GM19043 (cell line): ENCODE data around the gene MICAL2.
A peak's percentile ranks its signal among the peaks of the same experiment; 100 is the strongest.

Experiments used
- ATAC-seq: cut with Tn5 transposase; IDR thresholded peaks from one replicate; pipeline ENCODE4 v1.9.1; 2021; ENCODE audit warnings: low read depth; ENCODE audit not compliant: unreplicated experiment

The MICAL2 gene

GRCh38 chr11:12094872-12095800 lies 15.3 kb upstream of the MICAL2 start:
- no peak for ATAC-seq

- no peak for ATAC-seq
Measured at GRCh38 chr11:12097219-12097618, 13.2 kb upstream of the MICAL2 start.

GRCh38 chr11:12098601-12099000 lies 11.8 kb upstream of the MICAL2 start:
- no peak for ATAC-seq

GRCh38 chr11:12099132-12099873 lies 11.1 kb upstream of the MICAL2 start:
- no peak for ATAC-seq

- ATAC-seq: no peak
Measured at GRCh38 chr11:12100429-12100828, 10.0 kb upstream of the MICAL2 start.

- no peak for ATAC-seq
Measured at GRCh38 chr11:12100841-12101242, 9.5 kb upstream of the MICAL2 start.

GRCh38 chr11:12101318-12101717 lies 9.1 kb upstream of the MICAL2 start:
- no peak for ATAC-seq

- no peak for ATAC-seq
Measured at GRCh38 chr11:12102588-12103410, 7.6 kb upstream of the MICAL2 start.

- ATAC-seq: no peak
Measured at GRCh38 chr11:12103411-12104225, 6.8 kb upstream of the MICAL2 start.

- ATAC-seq: no peak
Measured at GRCh38 chr11:12105471-12105870, 4.9 kb upstream of the MICAL2 start.

- no peak for ATAC-seq
Measured at GRCh38 chr11:12106101-12106500, 4.3 kb upstream of the MICAL2 start.

GRCh38 chr11:12106501-12106900 lies 3.9 kb upstream of the MICAL2 start:
- no peak for ATAC-seq

GRCh38 chr11:12108875-12109453 lies 1.4 kb upstream of the MICAL2 start:
- ATAC-seq: no peak

- no peak for ATAC-seq
Measured at GRCh38 chr11:12109591-12110196, 696 bp upstream of the MICAL2 start.

- peak; percentile 35 for ATAC-seq
Measured at GRCh38 chr11:12110714-12111548, 541 bp downstream of the MICAL2 start.

- ATAC-seq: no peak
Measured at GRCh38 chr11:12111549-12112520, 1.4 kb downstream of the MICAL2 start.

- ATAC-seq: no peak
Measured at GRCh38 chr11:12112750-12113149, 2.4 kb downstream of the MICAL2 start.
